AG04449 (cell line): ENCODE measurements around the gene SCARB1.

Experiments used
- CTCF ChIA-PET: fragments of 350-600 bp; formaldehyde crosslinking; extraction: SDS; loops from one replicate; lab custom pipeline; 2021; ENCODE audit warnings: antibody characterized with exemption; lab: Yijun Ruan, JAX
- POLR2A ChIA-PET: fragments of 400-600, 350-600 bp; formaldehyde crosslinking; extraction: SDS; loops from one replicate; lab custom pipeline; 2020; ENCODE audit warnings: antibody characterized with exemption, inconsistent platforms; lab: Yijun Ruan, JAX
- DNase-seq: peaks from one replicate; pipeline ENCODE4 v3.0.0-alpha.2; 2010; ENCODE audit warnings: low read depth, low spot score
- H3K4me3 ChIP-seq: 2 replicates; pipeline ENCODE4 v1.5.1; 2011; ENCODE audit warnings: low read depth, mild to moderate bottlenecking, control low read depth, low read length
- TF ChIP-seq, protein P1 (sequence below): IDR thresholded peaks from one replicate; pipeline ENCODE4 v1.5.1; 2011; ENCODE audit warnings: mild to moderate bottlenecking, moderate library complexity, low read length, control low read depth, inconsistent platforms; ENCODE audit not compliant: insufficient read depth; ENCODE audit errors: missing control alignments

SCARB1 gene

GRCh38 chr12:124819525-124819924 lies 44.1 kb downstream of the SCARB1 start:
- CTCF ChIA-PET: no interaction called here
- POLR2A ChIA-PET: no interaction called here
- TF ChIP-seq, protein P1, sequence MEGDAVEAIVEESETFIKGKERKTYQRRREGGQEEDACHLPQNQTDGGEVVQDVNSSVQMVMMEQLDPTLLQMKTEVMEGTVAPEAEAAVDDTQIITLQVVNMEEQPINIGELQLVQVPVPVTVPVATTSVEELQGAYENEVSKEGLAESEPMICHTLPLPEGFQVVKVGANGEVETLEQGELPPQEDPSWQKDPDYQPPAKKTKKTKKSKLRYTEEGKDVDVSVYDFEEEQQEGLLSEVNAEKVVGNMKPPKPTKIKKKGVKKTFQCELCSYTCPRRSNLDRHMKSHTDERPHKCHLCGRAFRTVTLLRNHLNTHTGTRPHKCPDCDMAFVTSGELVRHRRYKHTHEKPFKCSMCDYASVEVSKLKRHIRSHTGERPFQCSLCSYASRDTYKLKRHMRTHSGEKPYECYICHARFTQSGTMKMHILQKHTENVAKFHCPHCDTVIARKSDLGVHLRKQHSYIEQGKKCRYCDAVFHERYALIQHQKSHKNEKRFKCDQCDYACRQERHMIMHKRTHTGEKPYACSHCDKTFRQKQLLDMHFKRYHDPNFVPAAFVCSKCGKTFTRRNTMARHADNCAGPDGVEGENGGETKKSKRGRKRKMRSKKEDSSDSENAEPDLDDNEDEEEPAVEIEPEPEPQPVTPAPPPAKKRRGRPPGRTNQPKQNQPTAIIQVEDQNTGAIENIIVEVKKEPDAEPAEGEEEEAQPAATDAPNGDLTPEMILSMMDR: no peak

DNA sequence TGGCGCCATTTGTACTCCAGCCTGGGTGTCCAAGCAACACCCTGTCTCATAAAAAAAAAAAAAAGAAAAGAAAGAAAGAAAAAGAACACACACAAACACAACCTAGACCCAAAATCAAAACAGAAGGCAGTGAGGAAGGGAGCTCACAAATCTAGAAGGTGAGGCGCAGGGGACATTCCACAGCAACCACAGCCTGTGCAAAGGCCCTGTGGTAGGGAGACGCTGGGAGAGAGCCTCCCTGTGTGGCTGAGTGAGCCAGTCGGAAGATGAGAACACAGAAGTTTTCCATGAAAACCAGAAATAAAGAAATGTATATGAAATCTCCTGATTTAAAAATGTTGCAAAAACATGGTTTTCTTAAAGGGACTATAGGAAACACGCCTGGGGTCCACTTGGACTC lies 44.6 kb downstream of the SCARB1 start:
- H3K4me3 ChIP-seq: no peak overlapping the region
- DNase-seq: no peak
- ChIA-PET POLR2A (no interaction called here), CTCF (no interaction called here)
- TF ChIP-seq, protein P1: no peak

More at GRCh38 chr12:124819525-124819924, 44.1 kb downstream of the SCARB1 start:
- H3K4me3 ChIP-seq: no peak overlapping the region
- DNase-seq: no peak

GRCh38 chr12:124817076-124818000 lies 46.3 kb downstream of the SCARB1 start:
- no peak overlapping the region for H3K4me3 ChIP-seq
- TF ChIP-seq, protein P1: no peak
- ChIA-PET POLR2A (no interaction called here), CTCF (no interaction called here)
- no peak for DNase-seq

DNA sequence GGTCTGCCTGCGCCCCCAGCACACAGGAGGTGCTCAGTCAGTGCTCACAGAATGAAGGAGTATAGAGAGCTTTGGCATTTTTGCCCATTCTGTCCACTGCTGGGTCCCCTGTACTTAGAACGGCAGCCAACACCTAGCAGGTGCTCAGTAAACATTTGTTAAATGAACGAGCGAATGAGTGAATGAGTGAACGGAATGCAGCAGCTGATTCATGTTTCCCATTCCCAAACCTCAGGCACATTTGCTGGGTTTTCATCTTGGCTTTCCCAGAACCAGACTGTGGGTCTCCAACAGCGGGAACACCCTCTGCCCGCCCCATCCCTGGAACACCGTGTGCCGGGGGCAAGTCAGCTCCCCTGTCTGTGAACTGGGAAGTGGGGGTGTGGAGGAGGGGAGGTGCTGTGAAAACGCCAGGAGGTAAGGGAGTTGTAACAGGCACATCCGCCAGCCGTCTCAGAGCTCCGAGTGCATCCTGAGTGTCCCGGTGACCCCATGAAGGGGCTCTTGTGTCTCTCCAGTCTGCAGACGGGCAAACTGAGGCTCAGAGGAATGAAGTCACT lies 47.3 kb downstream of the SCARB1 start:
- DNase-seq: no peak
- no peak overlapping the region for H3K4me3 ChIP-seq
- TF ChIP-seq, protein P1: no peak
- CTCF ChIA-PET: no interaction called here
- POLR2A ChIA-PET: no interaction called here

- POLR2A ChIA-PET: no interaction called here
- no peak overlapping the region for H3K4me3 ChIP-seq
- TF ChIP-seq, protein P1: no peak
- CTCF ChIA-PET: no interaction called here
- DNase-seq: no peak
These were observed 48.7 kb downstream of the SCARB1 start for GRCh38 chr12:124814741-124815613.

DNA sequence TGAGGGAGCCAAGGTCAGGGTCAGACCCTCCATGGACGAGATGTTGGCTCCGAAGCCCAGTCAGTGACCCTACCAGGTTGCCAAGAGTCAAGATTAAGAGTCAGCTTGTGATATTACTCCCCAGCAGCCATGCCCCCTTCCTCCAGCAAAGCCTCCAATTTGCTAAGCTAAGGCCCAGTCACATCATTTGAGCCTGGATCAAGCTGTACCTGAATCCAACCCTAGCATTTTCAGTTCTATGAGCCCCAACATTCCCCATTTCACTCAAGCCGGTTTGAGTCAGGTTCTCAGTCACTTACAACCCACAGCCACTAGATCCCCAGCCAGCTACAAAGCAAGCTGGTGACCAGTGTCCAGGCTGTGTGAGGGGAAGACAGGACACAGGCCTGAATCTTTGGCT lies 49.9 kb downstream of the SCARB1 start:
- H3K4me3 ChIP-seq: no peak overlapping the region
- DNase-seq: no peak
- ChIA-PET POLR2A (no interaction called here), CTCF (no interaction called here)
- TF ChIP-seq, protein P1: no peak
